Measurements from ENCODE around the gene CDH13.
"Not testable (repeated sequence)": the region's sequence is repeated elsewhere in the genome, so short reads cannot be mapped to it uniquely, and the experiment has no call there.

CDH13 gene

DNA sequence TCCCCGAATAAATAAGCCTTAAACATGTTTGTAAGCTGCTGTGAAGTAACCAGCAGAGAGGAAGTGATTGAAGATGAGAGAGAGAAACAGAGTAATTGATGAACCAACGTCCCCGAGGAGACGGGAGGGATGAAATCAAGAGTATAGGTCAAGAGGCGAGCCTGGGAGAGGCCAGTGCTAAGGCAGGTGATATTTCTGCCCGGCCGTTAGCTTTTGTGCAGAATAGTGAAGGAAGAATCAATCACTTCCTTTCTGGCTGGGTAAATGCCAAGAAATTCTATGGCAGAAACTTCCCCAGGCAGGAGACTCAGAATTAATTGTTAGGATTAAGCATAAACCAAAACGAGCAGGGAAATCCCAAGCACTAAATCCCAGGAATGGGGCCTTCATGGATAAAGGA, 273.8 kb downstream of the CDH13 start:
- no peak overlapping the region for H3K4me3 ChIP-seq (ENCODE audit: low read depth, low read length)
- TF ChIP-seq, protein P1, sequence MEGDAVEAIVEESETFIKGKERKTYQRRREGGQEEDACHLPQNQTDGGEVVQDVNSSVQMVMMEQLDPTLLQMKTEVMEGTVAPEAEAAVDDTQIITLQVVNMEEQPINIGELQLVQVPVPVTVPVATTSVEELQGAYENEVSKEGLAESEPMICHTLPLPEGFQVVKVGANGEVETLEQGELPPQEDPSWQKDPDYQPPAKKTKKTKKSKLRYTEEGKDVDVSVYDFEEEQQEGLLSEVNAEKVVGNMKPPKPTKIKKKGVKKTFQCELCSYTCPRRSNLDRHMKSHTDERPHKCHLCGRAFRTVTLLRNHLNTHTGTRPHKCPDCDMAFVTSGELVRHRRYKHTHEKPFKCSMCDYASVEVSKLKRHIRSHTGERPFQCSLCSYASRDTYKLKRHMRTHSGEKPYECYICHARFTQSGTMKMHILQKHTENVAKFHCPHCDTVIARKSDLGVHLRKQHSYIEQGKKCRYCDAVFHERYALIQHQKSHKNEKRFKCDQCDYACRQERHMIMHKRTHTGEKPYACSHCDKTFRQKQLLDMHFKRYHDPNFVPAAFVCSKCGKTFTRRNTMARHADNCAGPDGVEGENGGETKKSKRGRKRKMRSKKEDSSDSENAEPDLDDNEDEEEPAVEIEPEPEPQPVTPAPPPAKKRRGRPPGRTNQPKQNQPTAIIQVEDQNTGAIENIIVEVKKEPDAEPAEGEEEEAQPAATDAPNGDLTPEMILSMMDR (IDR thresholded peaks at IDR 0.05; ENCODE audit: control insufficient read depth, extremely low read depth, insufficient read depth) = no peak
- no peak for DNase-seq (ENCODE audit: low read depth)

DNA sequence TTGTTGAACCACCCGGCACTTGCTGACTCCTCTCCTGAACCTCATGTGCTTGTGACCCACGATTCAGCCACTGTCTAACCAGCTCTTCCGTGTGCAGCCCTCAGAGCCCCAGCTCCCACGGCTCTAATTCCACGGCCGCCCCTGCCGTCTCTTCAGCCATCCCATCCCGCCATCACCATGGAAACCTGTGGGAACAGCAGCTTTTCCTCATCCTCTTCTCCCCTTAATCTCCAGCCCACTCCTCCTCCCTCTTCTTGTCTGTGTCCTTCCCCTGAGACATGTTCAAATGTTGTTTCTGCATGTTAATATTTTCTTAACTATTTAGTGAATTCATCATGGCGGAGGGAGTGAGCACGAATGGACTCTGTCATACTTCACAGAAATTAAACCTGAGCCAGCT, 285.2 kb downstream of the CDH13 start:
- TF ChIP-seq, protein P1 (IDR thresholded peaks at IDR 0.05; ENCODE audit: control insufficient read depth, extremely low read depth, insufficient read depth) = no peak
- DNase-seq (ENCODE audit: low read depth) = no peak
- H3K4me3 ChIP-seq (ENCODE audit: low read depth, low read length) = no peak overlapping the region

DNA sequence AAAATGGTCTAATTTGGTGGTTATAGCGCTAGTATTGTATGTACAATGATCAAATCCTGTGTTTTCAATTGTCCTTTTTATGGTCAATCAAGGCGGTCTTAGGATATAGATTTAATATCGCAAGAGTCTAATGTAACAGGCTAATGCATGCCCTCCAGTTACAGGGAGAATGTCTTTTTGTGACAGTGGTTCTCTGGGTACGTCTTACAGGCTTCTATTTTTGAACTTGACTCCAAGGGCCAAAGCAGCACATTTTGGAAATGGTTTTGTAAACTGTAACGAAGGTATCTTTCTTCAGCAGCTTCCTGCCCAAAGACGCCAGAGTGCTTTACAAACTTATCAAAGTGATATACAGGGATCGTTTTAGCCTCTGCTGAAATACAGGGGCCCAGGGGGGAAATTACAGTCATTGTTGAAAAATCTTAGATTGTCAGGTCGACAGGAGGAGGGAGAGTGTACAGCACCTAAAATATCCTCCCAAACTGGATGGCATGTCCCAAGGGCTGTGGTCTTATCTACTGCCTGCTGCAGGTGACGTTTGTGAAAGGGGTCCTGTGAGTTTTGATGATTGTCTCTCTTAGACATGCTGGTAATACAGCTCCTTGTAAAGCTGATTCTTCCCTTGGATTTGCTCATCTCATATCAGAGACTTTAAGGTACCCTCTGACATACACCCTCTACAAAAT, 288.5 kb downstream of the CDH13 start:
- TF ChIP-seq, protein P1 (IDR thresholded peaks at IDR 0.05; ENCODE audit: control insufficient read depth, extremely low read depth, insufficient read depth) = no peak
- no peak for DNase-seq (ENCODE audit: low read depth)
- no peak overlapping the region for H3K4me3 ChIP-seq (ENCODE audit: low read depth, low read length)

DNA sequence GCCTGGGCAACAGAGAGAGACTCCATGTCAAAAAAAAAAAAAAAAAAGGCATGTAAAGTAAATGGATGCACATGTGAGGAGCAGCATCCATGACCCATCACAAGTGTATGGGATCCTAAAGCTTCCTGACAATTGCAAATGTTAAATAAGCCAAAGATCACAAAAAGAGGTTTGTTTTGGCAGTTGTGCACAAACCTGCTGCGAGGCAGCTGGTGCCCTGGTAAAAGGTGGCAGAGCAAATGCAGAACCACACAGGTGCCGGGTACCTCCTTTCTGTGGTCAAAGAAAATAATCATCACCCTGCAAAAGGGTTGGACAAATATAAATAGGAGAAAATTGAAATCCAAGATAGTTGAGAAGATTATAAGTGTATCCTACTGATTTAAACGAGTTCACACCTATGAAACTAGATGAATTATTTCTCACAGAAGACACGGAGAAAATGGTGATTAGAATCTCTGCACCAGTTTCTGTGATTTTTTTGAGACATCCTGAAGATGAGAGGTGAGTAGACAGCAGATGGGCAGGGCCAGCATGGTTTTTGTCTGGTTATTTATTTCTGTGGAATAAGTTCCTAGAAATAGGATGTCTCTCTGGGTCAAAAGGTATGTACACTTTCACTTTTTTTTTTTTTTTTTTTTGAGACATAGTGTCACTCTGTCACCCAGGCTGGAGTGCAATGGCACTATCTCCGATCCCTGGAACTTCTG, 291.3 kb downstream of the CDH13 start:
- TF ChIP-seq, protein P1 (IDR thresholded peaks at IDR 0.05; ENCODE audit: control insufficient read depth, extremely low read depth, insufficient read depth) = no peak
- no peak overlapping the region for H3K4me3 ChIP-seq (ENCODE audit: low read depth, low read length)
- DNase-seq (ENCODE audit: low read depth) = no peak

DNA sequence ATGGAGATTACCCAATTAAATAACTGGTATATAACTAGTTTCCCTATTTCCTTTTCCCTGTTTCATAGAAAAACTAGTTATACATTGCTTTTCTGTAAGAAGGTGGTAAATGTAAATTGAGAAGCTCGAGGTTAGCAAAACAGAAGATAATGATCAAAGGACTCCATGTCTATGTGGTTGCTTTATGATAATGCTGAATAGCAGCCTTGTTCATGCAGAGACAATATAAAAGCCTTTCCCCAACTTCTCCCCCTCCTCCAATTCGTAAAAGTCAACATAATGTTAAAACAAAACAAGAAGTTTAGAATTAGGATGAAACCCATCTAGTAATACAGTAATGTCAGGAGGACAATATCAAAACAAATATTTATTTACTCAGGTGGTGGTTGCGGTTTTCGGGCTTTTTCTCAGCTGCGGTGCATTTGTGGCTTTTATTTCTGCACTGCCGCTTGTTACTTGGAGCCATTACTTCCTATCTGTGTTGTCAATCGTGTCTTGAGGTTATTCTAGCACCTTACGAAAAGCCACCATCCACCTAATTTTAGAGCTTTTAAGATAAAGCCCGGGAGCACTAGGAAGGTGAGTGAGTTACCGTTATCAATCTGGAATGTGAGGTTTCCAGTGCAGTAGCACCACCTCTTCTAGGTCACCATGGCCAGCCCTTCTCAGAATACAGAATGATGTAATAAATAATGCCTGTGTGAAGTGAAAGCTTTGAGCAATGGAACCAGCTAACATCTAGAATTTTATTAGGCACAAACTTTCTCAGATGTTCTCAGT, 297.5 kb downstream of the CDH13 start:
- TF ChIP-seq, protein P1 (IDR thresholded peaks at IDR 0.05; ENCODE audit: control insufficient read depth, extremely low read depth, insufficient read depth) = no peak
- DNase-seq (ENCODE audit: low read depth) = no peak
- no peak overlapping the region for H3K4me3 ChIP-seq (ENCODE audit: low read depth, low read length)

DNA sequence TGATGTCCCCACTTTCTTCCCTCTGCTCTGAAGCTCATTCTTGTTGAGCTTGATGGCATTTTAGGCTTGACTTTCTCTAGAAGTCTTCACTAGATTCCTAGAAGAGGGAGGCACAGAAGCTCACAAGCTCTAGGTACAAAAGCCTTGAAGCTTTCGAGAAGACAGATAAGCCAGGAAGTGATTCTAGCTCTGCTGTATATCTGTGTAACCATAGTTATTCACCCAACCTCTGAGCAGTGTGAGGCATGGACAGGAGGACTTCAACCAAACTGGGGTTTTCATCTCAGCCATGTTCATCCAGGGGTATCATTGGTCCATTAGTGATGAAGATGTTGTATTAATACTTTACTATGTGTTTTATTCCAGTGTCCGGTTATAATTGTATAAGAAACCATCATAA, 299.7 kb downstream of the CDH13 start:
- no peak for DNase-seq (ENCODE audit: low read depth)
- TF ChIP-seq, protein P1 (IDR thresholded peaks at IDR 0.05; ENCODE audit: control insufficient read depth, extremely low read depth, insufficient read depth) = no peak
- H3K4me3 ChIP-seq (ENCODE audit: low read depth, low read length) = no peak overlapping the region

DNA sequence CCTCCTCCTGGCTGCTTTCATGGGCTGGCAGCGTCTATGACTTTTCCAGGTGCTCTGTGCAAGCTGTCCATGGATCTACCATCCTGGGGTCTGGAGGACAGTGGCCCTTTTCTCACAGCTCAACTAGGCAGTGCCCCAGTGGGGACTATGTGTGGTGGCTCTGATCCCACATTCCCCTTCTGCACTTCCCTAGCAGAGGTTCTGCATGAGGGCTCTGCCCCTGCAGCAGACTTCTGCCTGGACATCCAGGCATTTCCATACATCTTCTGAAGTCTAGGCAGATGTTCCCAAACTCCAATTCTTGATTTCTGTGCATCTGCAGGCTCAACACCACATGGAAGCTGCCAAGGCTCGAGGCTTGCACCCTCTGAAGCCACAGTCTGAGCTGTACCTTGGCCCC, 307.2 kb downstream of the CDH13 start:
- not testable (repeated sequence) for H3K4me3 ChIP-seq (ENCODE audit: low read depth, low read length); DNase-seq (ENCODE audit: low read depth)

All from LNCaP clone FGC (cell line).